Measurements from ENCODE around the gene IL18.

GRCh38 chr11:112106070-112106469, 57.8 kb downstream of the IL18 start:
- no peak for TF ChIP-seq POLR2A (IDR thresholded peaks at IDR 0.05)
- no peak for TF ChIP-seq CTCF (IDR thresholded peaks at IDR 0.05)
